IPS-18c (cell line): ENCODE results near the gene MSH4.
"Not testable (repeated sequence)": the region's sequence is repeated elsewhere in the genome, so short reads cannot be mapped to it uniquely, and the experiment has no call there.

Experiments used
- H3K4me3 ChIP-seq: 2 replicates; pipeline ENCODE4 v1.7.0; 2013; ENCODE audit warnings: low read depth, mild to moderate bottlenecking, low read length, moderate library complexity; ENCODE audit not compliant: insufficient read depth
- H3K9me3 ChIP-seq: one replicate; pipeline ENCODE4 v1.6.1; 2013; ENCODE audit warnings: mild to moderate bottlenecking, low read length, moderate library complexity; ENCODE audit not compliant: control insufficient read depth, insufficient read depth

MSH4 gene

DNA sequence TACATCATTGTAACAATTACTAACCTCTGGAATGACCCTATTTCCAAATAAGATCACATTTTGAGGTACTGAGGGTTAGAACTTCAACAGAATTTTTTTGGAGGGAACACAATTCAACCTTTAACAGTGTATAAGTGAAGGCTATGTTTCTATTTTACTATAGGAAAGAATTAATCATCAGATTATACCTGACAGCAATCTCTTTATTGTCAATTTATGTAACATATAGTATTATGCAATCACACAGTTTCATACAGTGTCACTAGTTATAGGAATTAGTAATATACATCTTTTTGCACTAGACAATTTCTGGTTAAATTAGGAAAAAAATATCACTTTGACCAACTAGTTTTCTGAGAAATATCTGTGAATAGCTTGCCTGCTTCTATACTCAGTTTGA, 59.1 kb downstream of the MSH4 start:
- Histone ChIP-seq H3K4me3 (no peak overlapping the region), H3K9me3 (no peaks in the 10 kb centered on the region)

DNA sequence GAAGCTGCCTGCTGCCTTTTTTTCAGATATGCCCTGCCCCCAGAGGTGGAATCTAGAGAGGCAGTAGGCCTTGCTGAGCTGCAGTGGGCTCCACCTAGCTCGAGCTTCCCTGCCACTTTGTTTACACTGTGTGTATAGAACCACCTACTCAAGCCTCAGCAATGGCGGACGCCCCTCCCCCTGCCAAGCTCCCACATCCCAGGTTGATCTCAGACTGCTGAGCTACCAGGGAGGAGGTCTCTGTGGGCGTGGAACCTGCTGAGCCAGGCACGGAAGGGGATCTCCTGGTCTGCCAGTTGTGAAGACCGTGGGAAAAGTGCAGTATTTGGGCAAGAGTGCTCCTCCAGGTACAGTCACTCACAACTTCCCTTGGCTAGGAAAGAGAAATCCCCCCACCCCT, 65.1 kb downstream of the MSH4 start:
- Histone ChIP-seq H3K9me3 (no peaks in the 10 kb centered on the region), H3K4me3 (no peak overlapping the region)

- Histone ChIP-seq H3K4me3 (no peak overlapping the region), H3K9me3 (peaks cover 3% of the 10 kb centered on the region)
Measured at GRCh38 chr1:75870951-75871350, 74.3 kb downstream of the MSH4 start.

DNA sequence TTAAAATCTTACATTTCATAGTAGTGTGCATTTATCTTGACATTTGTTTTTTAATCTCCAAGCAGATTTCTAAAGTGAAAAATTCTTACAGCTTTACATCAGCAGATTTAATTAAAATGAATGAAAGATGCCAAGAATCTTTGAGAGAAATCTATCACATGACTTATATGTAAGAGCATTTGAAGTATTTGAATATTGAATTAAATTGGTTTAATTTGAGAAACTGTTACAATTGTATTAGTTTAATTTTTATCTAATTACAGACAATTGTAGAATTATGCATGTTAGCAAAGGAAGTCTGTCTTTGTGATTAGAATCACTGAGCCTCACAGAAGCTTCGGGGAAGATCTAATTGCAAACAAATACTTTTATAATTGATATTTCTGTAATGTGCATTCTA, 83.3 kb downstream of the MSH4 start:
- no peak overlapping the region for H3K4me3 ChIP-seq
- no peaks in the 10 kb centered on the region for H3K9me3 ChIP-seq

DNA sequence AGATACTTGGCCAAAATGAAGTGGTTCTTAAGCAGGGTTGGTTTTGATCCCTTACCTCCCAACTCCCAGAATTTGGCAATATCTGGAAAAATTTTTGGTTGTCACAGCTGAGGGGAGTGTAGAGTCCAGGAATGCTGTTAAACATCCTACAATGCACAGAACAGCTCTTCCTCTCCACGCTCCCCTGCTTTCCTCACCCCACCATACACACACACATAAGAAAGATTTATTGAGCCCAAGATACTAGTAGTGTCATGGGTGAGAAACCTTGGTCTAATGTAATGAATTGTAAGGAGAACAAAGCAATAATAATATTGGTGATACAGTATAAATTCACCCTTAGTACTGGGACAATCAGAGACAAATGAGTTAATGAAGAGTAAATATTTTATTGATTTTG, 87.8 kb downstream of the MSH4 start:
- H3K4me3 ChIP-seq: no peak overlapping the region
- H3K9me3 ChIP-seq: no peaks in the 10 kb centered on the region

DNA sequence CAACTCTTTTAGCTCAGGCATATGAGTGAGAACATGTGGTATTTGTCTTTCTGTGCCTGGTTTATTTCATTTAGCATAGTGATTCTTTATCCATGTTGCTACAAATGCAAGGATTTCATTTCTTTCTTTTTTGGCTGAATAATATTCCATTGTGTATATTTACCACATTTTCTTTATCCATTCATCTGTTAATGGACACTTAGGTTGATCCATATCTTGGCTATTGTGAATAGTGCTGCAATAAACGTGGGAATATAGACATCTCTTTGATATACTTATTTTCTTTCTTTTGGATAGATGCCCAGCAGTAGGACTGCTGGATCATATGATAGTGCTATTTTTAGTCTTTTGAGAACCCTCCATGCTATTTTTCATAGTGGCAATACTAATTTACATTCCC, 104.7 kb downstream of the MSH4 start:
- Histone ChIP-seq H3K9me3 (no peaks in the 10 kb centered on the region), H3K4me3 (no peak overlapping the region)

DNA sequence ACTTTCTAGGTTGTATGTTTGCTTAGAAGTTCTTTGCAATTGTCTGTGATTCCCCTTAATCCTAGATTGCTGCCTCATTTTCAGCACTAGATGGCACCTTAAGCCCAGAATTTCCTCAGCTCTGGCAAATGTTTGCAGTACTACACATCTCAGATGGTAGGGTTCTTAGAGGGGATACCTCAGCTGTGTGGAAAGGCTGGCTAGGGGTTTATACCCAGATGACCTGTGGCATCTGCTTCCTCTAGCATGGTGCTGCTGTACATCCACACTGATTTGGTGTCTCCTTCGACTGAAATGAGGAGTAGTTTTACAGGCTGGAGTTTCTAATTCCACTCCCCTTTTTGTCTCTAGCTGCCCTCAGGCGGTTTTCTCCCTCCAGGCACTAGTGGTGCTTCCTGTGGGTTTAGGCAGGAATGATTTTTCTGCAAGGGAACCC, 112.1 kb downstream of the MSH4 start:
- no peak overlapping the region for H3K4me3 ChIP-seq
- no peaks in the 10 kb centered on the region for H3K9me3 ChIP-seq

- no peaks in the 10 kb centered on the region for H3K9me3 ChIP-seq
- H3K4me3 ChIP-seq: no peak overlapping the region
Measured at GRCh38 chr1:75916834-75917233, 120.2 kb downstream of the MSH4 start.

- Histone ChIP-seq H3K4me3 (no peak overlapping the region), H3K9me3 (no peaks in the 10 kb centered on the region)
Measured at GRCh38 chr1:75922698-75923097, 126.0 kb downstream of the MSH4 start.

- Histone ChIP-seq H3K4me3 (no peak within 1 kb of the TSS), H3K9me3 (no peaks in the 10 kb centered on the region)
Measured at GRCh38 chr1:75932304-75932703, 135.6 kb downstream of the MSH4 start, which contains the start of gene ASB17. TSS of gene ASB17 (minus strand) at chr1:75932404. CDS start at chr1:75932291, 113 bp downstream.

GRCh38 chr1:75937034-75937433, 140.4 kb downstream of the MSH4 start:
- no peak overlapping the region for H3K4me3 ChIP-seq
- H3K9me3 ChIP-seq: no peaks in the 10 kb centered on the region

- H3K9me3 ChIP-seq, H3K4me3 ChIP-seq: not testable (repeated sequence)
Measured at GRCh38 chr1:75943037-75943436, 146.4 kb downstream of the MSH4 start.

GRCh38 chr1:75950176-75950575, 153.5 kb downstream of the MSH4 start:
- peaks cover 2% of the 10 kb centered on the region for H3K9me3 ChIP-seq
- no peak overlapping the region for H3K4me3 ChIP-seq

- H3K9me3 ChIP-seq: no peaks in the 10 kb centered on the region
- no peak overlapping the region for H3K4me3 ChIP-seq
Measured at GRCh38 chr1:75952016-75952415, 155.3 kb downstream of the MSH4 start.

DNA sequence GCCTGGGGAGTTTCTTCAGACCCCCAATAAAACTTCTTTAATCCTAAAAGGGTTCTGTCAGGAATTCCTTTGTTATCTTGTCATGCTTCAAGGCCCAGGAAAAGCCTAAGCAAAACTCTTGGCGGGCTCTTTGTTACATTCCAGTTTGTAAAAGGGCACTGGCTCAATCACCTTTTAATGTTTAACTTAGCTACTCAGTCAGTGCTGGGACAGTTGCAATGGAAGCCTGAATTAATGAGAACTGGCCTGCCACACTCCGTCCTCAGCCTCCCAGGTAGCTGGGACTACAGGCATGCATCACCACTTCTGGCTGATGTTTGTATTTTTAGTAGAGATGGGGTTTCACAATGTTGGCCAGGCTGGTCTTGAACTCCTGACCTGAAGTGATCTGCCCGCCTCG, 156.8 kb downstream of the MSH4 start:
- no peaks in the 10 kb centered on the region for H3K9me3 ChIP-seq
- H3K4me3 ChIP-seq: no peak overlapping the region

DNA sequence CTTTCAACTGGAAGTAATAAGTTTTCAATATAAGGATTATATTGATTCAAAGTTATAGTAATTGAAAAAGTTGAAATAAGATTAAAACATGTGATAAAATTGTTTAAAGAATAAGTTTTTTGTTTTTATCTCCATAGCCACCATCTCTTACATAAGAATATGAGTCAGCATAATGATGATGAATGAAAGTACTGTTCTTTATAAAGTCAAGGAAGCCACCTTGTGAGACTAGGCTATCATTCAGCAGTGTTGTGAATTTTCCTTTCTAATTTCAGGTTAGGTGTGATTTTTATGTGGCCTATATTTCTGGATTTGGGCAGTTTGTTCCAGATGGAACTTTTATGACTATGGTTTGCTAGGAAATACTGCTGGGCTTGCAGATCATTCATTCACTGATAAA, 157.9 kb downstream of the MSH4 start:
- no peak overlapping the region for H3K4me3 ChIP-seq
- no peaks in the 10 kb centered on the region for H3K9me3 ChIP-seq
